ENCODE data around the gene STX1A.
"Not testable (repeated sequence)": the region's sequence is repeated elsewhere in the genome, so short reads cannot be mapped to it uniquely, and the experiment has no call there.

Gene STX1A

GRCh38 chr7:73723813-73724212, 4.3 kb upstream of the STX1A start:
- Histone ChIP-seq H2AFZ (ENCODE audit: low read length) (no peak overlapping the region), H3K27ac (ENCODE audit: low read depth, low read length, poor library complexity, severe bottlenecking) (no peak overlapping the region), H3K9ac (ENCODE audit: low read length) (no peak overlapping the region), H3K4me2 (ENCODE audit: low read length) (no peak overlapping the region), H3K4me3 (ENCODE audit: low read depth, low read length, poor library complexity, severe bottlenecking) (no peak overlapping the region), H3K79me2 (ENCODE audit: insufficient read depth, low read length) (no peaks in the 10 kb centered on the region), H3K36me3 (ENCODE audit: insufficient read depth, low read length) (no peaks in the 10 kb centered on the region), H3K9me2 (ENCODE audit: low read depth, low read length) (no peaks in the 10 kb centered on the region), H4K20me1 (ENCODE audit: insufficient read depth, low read length) (no peaks in the 10 kb centered on the region), H3F3A (ENCODE audit: insufficient read depth, low read length) (no peaks in the 10 kb centered on the region), H3K27me3 (ENCODE audit: insufficient read depth, low read length) (0 out of 2 replicates have a peak, but pooled peaks cover 5% of the 10 kb centered on the region), H3K4me1 (ENCODE audit: insufficient read depth, low read length, severe bottlenecking) (peaks cover 8% of the 10 kb centered on the region), H3K9me3 (ENCODE audit: low read length) (no peaks in the 10 kb centered on the region)
- no peak for TF ChIP-seq EZH2 (IDR thresholded peaks at IDR 0.05; ENCODE audit: borderline replicate concordance, low read length)
- TF ChIP-seq CTCF (IDR thresholded peaks at IDR 0.05; ENCODE audit: low read length) = no peak

- TF ChIP-seq CTCF (IDR thresholded peaks at IDR 0.05; ENCODE audit: low read length) (no peak), EZH2 (IDR thresholded peaks at IDR 0.05; ENCODE audit: borderline replicate concordance, low read length) (no peak)
- H3K4me2 ChIP-seq (ENCODE audit: low read length) = no peak overlapping the region
- no peak overlapping the region for H2AFZ ChIP-seq (ENCODE audit: low read length)
- H3K27ac ChIP-seq (ENCODE audit: low read depth, low read length, poor library complexity, severe bottlenecking) = no peak overlapping the region
- no peaks in the 10 kb centered on the region for H3K9me3 ChIP-seq (ENCODE audit: low read length)
- 0 out of 2 replicates have a peak, but pooled peaks cover 5% of the 10 kb centered on the region for H3K27me3 ChIP-seq (ENCODE audit: insufficient read depth, low read length)
- no peaks in the 10 kb centered on the region for H3K9me2 ChIP-seq (ENCODE audit: low read depth, low read length)
- H3F3A ChIP-seq (ENCODE audit: insufficient read depth, low read length) = no peaks in the 10 kb centered on the region
- H3K36me3 ChIP-seq (ENCODE audit: insufficient read depth, low read length) = no peaks in the 10 kb centered on the region
- H3K4me1 ChIP-seq (ENCODE audit: insufficient read depth, low read length, severe bottlenecking) = peaks cover 18% of the 10 kb centered on the region
- H3K4me3 ChIP-seq (ENCODE audit: low read depth, low read length, poor library complexity, severe bottlenecking) = no peak overlapping the region
- no peak overlapping the region for H3K9ac ChIP-seq (ENCODE audit: low read length)
- no peaks in the 10 kb centered on the region for H3K79me2 ChIP-seq (ENCODE audit: insufficient read depth, low read length)
- no peaks in the 10 kb centered on the region for H4K20me1 ChIP-seq (ENCODE audit: insufficient read depth, low read length)
These were observed 3.3 kb upstream of the STX1A start for GRCh38 chr7:73722785-73723184.

- H3K9ac ChIP-seq (ENCODE audit: low read length); H3K9me3 ChIP-seq (ENCODE audit: low read length); H3K4me3 ChIP-seq (ENCODE audit: low read depth, low read length, poor library complexity, severe bottlenecking); H3K36me3 ChIP-seq (ENCODE audit: insufficient read depth, low read length); H3K27ac ChIP-seq (ENCODE audit: low read depth, low read length, poor library complexity, severe bottlenecking); H4K20me1 ChIP-seq (ENCODE audit: insufficient read depth, low read length); H3K79me2 ChIP-seq (ENCODE audit: insufficient read depth, low read length); H3K9me2 ChIP-seq (ENCODE audit: low read depth, low read length); H2AFZ ChIP-seq (ENCODE audit: low read length); H3F3A ChIP-seq (ENCODE audit: insufficient read depth, low read length); H3K27me3 ChIP-seq (ENCODE audit: insufficient read depth, low read length); H3K4me2 ChIP-seq (ENCODE audit: low read length): not testable (repeated sequence)
- peaks cover 19% of the 10 kb centered on the region for H3K4me1 ChIP-seq (ENCODE audit: insufficient read depth, low read length, severe bottlenecking)
These were observed 2.7 kb upstream of the STX1A start for GRCh38 chr7:73722182-73722581.

GRCh38 chr7:73721377-73721817, 1.9 kb upstream of the STX1A start:
- Histone ChIP-seq H3K9me2 (ENCODE audit: low read depth, low read length) (no peaks in the 10 kb centered on the region), H4K20me1 (ENCODE audit: insufficient read depth, low read length) (no peaks in the 10 kb centered on the region), H3K36me3 (ENCODE audit: insufficient read depth, low read length) (no peaks in the 10 kb centered on the region), H3K9ac (ENCODE audit: low read length) (no peak overlapping the region), H3K27ac (ENCODE audit: low read depth, low read length, poor library complexity, severe bottlenecking) (no peak overlapping the region), H3F3A (ENCODE audit: insufficient read depth, low read length) (no peaks in the 10 kb centered on the region), H3K9me3 (ENCODE audit: low read length) (no peaks in the 10 kb centered on the region), H3K27me3 (ENCODE audit: insufficient read depth, low read length) (0 out of 2 replicates have a peak, but pooled peaks cover 5% of the 10 kb centered on the region), H3K4me1 (ENCODE audit: insufficient read depth, low read length, severe bottlenecking) (peaks cover 19% of the 10 kb centered on the region), H3K4me3 (ENCODE audit: low read depth, low read length, poor library complexity, severe bottlenecking) (no peak overlapping the region), H2AFZ (ENCODE audit: low read length) (no peak overlapping the region), H3K4me2 (ENCODE audit: low read length) (no peak overlapping the region), H3K79me2 (ENCODE audit: insufficient read depth, low read length) (no peaks in the 10 kb centered on the region)
- TF ChIP-seq EZH2 (IDR thresholded peaks at IDR 0.05; ENCODE audit: borderline replicate concordance, low read length) (no peak), CTCF (IDR thresholded peaks at IDR 0.05; ENCODE audit: low read length) (no peak)

- not testable (repeated sequence) for H3K27me3 ChIP-seq (ENCODE audit: insufficient read depth, low read length); H2AFZ ChIP-seq (ENCODE audit: low read length); H3K9me3 ChIP-seq (ENCODE audit: low read length); H3K79me2 ChIP-seq (ENCODE audit: insufficient read depth, low read length); H3F3A ChIP-seq (ENCODE audit: insufficient read depth, low read length); H3K4me3 ChIP-seq (ENCODE audit: low read depth, low read length, poor library complexity, severe bottlenecking); H4K20me1 ChIP-seq (ENCODE audit: insufficient read depth, low read length); H3K27ac ChIP-seq (ENCODE audit: low read depth, low read length, poor library complexity, severe bottlenecking); H3K4me2 ChIP-seq (ENCODE audit: low read length); H3K9ac ChIP-seq (ENCODE audit: low read length); H3K36me3 ChIP-seq (ENCODE audit: insufficient read depth, low read length); H3K9me2 ChIP-seq (ENCODE audit: low read depth, low read length)
- H3K4me1 ChIP-seq (ENCODE audit: insufficient read depth, low read length, severe bottlenecking) = peaks cover 19% of the 10 kb centered on the region
These were observed 974 bp upstream of the STX1A start for GRCh38 chr7:73720443-73720842.

All from OCI-LY1 (cell line).